Fibroblast of lung (primary cell): Measurements from ENCODE around the gene BCL10.

Source experiments
- EZH2 ChIP-seq: IDR thresholded peaks from 2 replicates; pipeline ENCODE4 v1.5.1; 2012; ENCODE audit warnings: low read length, control low read depth, mild to moderate bottlenecking; ENCODE audit errors: missing control alignments
- TF ChIP-seq, protein P1 (sequence below), 2 donors: IDR thresholded peaks in 1 of 2; conservative IDR thresholded peaks in 1 of 2; 1 replicate in 1 of 2; 2 replicates in 1 of 2; pipeline ENCODE4 v1.5.1; 2011 to 2012; ENCODE audit warnings: low read length in 2 of 2, control low read depth in 1 of 2, inconsistent platforms in 1 of 2, low read depth in 1 of 2, mild to moderate bottlenecking in 1 of 2

DNA sequence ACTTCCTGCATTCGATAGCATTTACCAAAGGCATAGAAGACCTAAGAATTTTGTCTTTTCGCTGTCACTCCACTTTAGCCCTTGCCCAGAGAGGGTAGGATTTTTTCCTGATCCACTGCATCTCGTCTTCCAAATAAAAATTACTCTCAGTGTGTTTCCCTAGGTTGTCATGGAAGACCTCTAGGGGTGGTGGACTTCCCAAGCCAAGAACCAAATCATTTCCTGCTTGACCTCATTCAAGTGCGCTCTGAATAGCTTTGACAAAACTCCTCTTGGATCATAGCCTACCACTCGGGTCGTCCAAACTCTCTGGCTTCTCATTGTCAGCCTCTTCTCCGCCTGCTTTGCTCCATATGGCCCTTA is 16.5 kb downstream of the BCL10 start:
- no peak for TF ChIP-seq EZH2
- TF ChIP-seq, protein P1, sequence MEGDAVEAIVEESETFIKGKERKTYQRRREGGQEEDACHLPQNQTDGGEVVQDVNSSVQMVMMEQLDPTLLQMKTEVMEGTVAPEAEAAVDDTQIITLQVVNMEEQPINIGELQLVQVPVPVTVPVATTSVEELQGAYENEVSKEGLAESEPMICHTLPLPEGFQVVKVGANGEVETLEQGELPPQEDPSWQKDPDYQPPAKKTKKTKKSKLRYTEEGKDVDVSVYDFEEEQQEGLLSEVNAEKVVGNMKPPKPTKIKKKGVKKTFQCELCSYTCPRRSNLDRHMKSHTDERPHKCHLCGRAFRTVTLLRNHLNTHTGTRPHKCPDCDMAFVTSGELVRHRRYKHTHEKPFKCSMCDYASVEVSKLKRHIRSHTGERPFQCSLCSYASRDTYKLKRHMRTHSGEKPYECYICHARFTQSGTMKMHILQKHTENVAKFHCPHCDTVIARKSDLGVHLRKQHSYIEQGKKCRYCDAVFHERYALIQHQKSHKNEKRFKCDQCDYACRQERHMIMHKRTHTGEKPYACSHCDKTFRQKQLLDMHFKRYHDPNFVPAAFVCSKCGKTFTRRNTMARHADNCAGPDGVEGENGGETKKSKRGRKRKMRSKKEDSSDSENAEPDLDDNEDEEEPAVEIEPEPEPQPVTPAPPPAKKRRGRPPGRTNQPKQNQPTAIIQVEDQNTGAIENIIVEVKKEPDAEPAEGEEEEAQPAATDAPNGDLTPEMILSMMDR (conservative IDR thresholded peaks at IDR 0.05 in 1 of 2, IDR thresholded peaks at IDR 0.05 in 1 of 2; ENCODE audit: low read depth in 1 of 2, low read length in 2 of 2), result no peak
